Measurements from ENCODE around the gene PQBP1.
"Not testable (repeated sequence)": the region's sequence is repeated elsewhere in the genome, so short reads cannot be mapped to it uniquely, and the experiment has no call there.

The PQBP1 gene, protein sequence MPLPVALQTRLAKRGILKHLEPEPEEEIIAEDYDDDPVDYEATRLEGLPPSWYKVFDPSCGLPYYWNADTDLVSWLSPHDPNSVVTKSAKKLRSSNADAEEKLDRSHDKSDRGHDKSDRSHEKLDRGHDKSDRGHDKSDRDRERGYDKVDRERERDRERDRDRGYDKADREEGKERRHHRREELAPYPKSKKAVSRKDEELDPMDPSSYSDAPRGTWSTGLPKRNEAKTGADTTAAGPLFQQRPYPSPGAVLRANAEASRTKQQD

GRCh38 chrX:48897625-48898306 is at the start of gene PQBP1, which contains the start of gene TIMM17B:
Gene PQBP1, plus strand, starts transcription at chrX:48897930. Its CDS starts 580 bp downstream, at chrX:48898510.
Gene TIMM17B, minus strand, starts transcription at chrX:48897768. Its CDS starts 19 bp downstream, at chrX:48897749.
- DNase-seq (ENCODE audit: low read depth in 2 of 2): peak; percentile 70 to 73

DNA sequence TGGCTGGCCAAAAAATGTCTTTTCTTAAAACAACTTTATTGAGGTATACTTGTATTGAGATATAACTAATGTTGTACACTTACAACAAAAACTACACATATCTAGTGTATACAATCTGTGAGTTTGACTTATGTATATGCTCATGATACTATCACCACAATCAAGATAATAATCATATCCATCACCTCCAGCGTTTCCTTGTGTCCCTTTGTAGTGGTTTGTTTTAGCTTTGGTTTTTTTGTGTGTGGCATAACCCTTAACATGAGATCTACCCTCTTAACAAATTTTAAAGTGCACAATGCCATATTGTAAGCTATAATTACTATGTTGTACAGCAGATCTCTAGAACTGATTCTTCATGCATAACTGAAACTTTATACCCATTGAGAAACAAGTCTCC is 48.9 kb upstream of the PQBP1 start:
- no peak for DNase-seq (ENCODE audit: low read depth in 2 of 2)

GRCh38 chrX:48852857-48853256 is 44.9 kb upstream of the PQBP1 start:
- no peak for DNase-seq (ENCODE audit: low read depth in 2 of 2)

GRCh38 chrX:48853494-48853893 is 44.2 kb upstream of the PQBP1 start:
- not testable (repeated sequence) for DNase-seq (ENCODE audit: low read depth in 2 of 2)

DNA sequence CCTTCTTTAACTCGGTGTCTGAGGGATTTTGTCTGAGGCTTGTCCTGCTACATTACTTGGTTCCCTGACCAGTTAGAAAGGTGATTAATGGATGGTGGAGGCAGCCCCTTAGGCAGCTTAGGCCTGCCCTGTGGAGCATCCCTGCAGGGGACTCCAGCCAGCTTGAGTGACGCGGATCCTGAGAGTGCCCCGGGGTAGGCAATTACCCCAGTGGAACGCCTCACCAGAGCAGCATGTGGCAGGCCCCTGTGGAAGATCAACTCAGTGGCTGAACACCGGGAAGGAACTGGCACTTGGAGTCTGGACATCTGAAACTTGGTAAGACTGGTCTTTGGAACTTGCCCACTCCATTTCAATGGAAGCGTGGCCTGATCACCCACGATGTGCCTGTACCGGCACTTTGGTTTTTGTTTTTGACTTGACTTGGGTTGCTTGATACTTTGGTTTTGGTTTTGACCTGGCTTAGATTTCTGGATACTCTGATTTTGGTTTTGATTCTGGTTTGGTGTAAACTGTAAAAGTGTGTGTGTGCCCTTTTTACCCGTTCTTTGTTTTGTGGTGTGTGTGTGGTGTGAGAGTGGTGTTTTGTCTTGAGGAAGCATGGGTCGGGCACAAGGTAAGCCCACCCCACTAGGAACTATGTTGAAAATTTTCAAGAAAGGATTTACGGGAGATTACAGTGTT is 43.5 kb upstream of the PQBP1 start:
- not testable (repeated sequence) for DNase-seq (ENCODE audit: low read depth in 2 of 2)

DNA sequence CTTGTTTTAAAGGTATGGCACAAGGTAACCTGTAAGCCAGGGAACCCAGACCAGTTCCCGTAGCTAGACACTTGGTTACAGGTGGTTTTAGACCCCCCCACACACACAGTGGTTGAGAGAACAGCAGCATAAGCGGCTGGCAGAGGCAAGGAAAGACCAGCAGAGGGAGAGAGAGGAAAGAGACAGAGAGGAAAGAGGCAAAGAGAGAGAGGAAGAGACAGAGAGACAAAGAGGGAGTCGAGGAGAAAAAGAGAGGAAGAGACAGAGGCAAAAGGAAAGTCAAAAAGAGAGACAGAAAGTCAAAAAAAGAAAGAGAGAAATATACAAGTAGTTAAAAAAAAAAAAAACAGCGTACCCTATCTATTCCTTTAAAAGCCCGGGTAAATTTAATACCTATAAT is 42.8 kb upstream of the PQBP1 start:
- DNase-seq (ENCODE audit: low read depth in 2 of 2): no peak

DNA sequence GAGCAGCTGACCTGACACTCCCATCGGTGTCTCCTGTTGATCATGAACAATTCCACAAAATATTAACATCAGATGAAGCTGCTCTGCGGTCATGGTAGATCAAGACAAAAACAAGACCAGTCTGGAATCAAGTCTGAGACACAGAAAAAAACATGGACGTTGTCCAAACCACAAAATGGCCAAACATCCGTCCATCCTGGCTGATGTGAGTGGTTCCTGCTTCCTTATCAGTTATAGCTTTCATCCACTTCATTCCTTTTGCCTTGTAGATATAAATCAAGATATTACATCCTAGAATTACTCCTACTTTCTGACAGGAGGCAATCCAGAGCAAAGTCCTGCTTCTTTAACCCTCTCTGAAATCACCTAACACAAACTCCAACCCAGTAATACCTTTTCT is 33.5 kb upstream of the PQBP1 start:
- DNase-seq (ENCODE audit: low read depth in 2 of 2): no peak

GRCh38 chrX:48872017-48872416 is 25.7 kb upstream of the PQBP1 start:
- not testable (repeated sequence) for DNase-seq (ENCODE audit: low read depth in 2 of 2)

GRCh38 chrX:48876944-48877343 is 20.8 kb upstream of the PQBP1 start:
- DNase-seq (ENCODE audit: low read depth in 2 of 2): not testable (repeated sequence)

DNA sequence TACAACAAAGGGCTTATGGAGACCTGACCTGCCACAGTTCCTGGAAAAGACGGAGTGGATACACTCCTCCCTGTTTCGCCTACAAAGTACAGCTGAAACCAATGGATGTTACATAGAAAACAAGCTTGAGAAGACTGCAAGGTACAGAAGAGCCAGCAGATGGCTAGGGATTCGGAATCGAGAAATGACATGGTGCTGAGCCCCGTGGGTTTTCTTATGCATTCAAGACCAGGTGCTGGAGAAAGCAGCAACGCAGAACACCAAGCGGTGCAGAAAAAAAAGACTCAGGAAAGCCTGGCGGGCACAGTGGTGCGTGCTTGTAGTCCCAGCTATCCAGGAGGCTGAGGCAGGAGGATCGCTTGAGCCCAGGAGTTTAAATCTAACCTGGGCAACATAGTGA is 14.0 kb upstream of the PQBP1 start:
- no peak for DNase-seq (ENCODE audit: low read depth in 2 of 2)

DNA sequence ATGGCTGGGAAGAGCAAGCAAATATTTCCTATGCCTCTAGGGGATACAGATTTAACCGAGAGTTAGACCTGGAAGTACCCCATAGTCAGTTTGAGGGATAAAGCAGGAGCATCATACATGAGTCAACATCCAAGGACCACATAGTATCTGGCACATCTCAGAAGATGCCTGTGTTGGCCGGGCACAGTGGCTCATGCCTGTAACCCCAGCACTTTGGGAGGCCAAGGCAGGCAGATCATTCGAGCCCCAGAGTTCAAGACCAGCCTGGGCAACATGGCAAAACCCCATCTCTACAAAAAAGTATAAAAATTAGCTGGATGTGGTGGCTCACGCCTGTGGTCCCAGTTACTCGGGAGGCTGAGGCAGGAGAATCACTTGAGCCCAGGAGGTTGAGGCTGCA is 11.1 kb upstream of the PQBP1 start:
- not testable (repeated sequence) for DNase-seq (ENCODE audit: low read depth in 2 of 2)

- DNase-seq (ENCODE audit: low read depth in 2 of 2): no peak
Measured at GRCh38 chrX:48890296-48890925, 7.3 kb upstream of the PQBP1 start.

- DNase-seq (ENCODE audit: low read depth in 2 of 2): no peak
Measured at GRCh38 chrX:48890934-48891401, 6.8 kb upstream of the PQBP1 start.

DNA sequence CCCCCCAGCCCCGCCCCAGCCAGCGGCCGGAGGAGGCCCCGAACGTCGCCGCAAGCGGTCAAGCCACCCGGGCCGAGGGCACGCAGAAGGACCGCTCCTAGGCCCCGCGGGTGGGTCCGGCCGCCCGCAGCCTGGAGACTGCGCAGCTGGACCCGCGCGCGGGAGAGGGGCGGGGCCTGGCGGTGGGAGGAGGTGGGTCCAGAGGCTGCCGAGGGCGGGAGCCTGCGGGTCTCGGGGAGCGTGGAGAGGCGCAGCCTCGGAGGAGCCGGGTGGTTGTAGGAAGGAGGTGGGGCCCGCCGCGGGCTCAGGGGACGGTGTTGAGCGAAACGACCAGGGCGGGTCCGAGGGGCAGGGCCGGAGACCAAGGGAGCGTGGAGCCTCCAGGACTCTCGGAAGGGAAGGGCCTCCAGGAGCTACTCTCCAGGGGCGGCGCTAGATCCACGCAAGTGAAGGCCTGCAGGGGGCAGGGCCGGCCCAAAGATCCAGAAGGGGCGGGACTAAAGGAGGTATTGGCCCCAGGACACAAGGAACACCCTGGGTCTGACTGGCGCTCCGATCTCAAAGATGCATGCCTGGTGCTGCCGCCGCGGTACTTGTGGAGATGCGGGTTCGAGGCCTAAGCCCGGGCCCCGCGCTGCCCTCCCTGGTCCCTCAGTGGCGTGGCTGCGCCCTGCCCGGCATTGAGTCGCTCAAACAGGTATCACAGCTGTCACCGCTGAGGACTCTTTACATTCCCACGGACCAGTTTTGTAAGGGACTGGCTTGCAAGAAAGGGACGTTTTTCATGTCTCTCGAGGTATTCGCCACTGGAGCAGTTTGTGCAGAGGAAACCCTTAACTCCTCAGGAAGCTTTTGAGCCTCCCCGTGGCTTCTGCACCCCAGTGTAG is 6.1 kb upstream of the PQBP1 start:
- peak; percentile 54 to 63 for DNase-seq (ENCODE audit: low read depth in 2 of 2)

GRCh38 chrX:48892896-48893295 is 4.8 kb upstream of the PQBP1 start:
- no peak for DNase-seq (ENCODE audit: low read depth in 2 of 2)

GRCh38 chrX:48893556-48894348 is 4.0 kb upstream of the PQBP1 start:
- no peak for DNase-seq (ENCODE audit: low read depth in 2 of 2)

DNA sequence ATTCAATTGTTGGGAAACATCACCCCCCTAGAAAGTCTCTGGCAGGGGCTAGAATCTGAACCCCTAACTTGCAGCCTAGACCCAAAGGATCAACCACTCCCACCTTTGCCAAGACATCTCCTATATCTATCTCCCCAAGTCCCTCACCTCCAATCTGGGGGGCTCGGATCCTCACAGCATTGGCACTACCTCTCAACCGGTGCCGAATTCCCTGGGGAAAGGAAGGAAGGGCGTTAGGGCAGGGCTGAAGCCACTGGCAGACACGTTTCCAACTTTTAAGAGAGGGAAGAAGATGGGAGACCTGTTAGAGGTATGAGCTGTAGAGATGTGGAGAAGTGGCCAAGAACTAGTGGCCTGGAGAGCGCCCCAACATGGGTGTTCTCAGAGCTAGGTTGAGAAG is 2.8 kb upstream of the PQBP1 start:
- DNase-seq (ENCODE audit: low read depth in 2 of 2): no peak

DNA sequence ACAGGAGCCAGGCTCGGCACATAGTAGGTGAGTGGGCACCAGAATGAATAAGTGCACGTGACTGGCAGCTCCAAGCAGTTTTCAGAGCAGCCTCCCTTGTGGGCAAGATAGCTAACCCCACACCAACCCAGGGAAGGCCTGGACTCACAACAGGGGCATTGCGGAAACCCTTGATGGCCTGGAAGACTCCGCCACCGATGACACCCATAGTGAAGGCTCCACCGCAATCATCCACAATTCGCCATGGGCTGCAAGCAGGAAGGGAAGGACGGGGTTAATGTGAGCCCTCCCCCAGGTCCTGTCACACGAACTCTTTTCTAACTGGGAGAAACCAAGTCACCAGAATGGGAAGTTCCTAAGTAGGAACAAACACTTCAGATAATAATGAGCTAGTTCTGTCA is 1.1 kb upstream of the PQBP1 start:
- no peak for DNase-seq (ENCODE audit: low read depth in 2 of 2)

DNA sequence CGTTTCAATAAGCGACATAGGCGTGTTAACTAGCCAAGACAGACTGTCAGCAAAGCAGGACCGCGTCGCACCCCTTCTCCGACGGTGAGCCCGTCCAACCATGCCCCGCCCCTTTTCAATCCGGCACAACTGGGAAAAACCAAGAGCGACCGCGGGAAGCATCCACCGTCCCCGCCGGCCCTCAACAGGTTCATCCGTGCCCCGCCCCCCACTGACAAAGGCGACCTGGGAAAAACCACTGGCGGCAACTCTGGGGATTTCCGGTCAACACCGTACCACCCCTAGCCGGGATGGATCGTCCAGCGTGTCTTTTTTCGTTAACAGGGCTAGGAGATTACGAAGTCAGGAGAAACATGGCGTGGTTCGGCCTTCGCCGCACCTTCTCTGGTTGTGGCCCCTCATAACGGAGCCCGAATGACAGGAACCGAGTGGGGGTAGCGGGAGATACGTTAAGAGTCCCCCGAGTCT is 539 bp upstream of the PQBP1 start:
- peak in 1 of 2 donors; percentile 43 for DNase-seq (ENCODE audit: low read depth in 2 of 2)

- DNase-seq (ENCODE audit: low read depth in 2 of 2): no peak
Measured at GRCh38 chrX:48899078-48899410, 1.3 kb downstream of the PQBP1 start.
